Neural progenitor cell (in vitro differentiated cells): ENCODE measurements around the gene CLSTN3.

Experiments used
- EZH2 ChIP-seq: fragments of 200-600 bp; sonication (generic); IDR thresholded peaks from 2 replicates; pipeline ENCODE4 v1.6.1; 2017; ENCODE audit warnings: antibody characterized with exemption, mild to moderate bottlenecking, moderate library complexity
- EZH2phosphoT487 ChIP-seq: fragments of 200-600 bp; sonication (generic); IDR thresholded peaks from 2 replicates; pipeline ENCODE4 v1.6.1; 2017; ENCODE audit warnings: antibody characterized with exemption
- TF ChIP-seq, protein P1 (sequence below): fragments of 200-600 bp; sonication (generic); IDR thresholded peaks from 2 replicates; pipeline ENCODE4 v1.5.1; 2017; ENCODE audit warnings: antibody characterized with exemption, mild to moderate bottlenecking

DNA sequence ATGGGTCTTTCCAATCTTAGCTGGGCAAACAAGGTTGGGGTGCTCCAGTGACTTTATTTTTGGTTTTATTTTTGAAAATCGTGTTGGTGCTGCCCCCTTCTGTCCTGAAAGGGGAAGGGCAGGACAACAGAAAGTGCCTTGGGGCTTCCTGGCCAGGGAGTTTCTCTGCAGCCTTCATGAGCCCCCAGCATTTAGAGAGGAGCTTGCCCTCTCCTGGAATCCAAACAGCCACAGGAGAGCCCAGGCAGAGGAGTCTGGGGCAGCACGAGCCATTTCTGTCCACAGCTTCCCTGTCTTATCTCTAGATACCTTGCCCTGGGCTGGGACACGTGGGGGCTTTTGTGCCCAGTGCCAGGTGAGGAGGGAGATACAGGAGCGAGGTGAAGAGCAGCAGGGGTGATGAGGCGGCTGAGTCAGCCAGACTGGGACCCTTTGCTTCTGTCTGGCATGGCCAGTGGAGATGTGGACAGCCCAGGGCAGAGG is 16.7 kb upstream of the CLSTN3 start:
- no peak for TF ChIP-seq EZH2phosphoT487
- no peak for TF ChIP-seq EZH2
- TF ChIP-seq, protein P1, sequence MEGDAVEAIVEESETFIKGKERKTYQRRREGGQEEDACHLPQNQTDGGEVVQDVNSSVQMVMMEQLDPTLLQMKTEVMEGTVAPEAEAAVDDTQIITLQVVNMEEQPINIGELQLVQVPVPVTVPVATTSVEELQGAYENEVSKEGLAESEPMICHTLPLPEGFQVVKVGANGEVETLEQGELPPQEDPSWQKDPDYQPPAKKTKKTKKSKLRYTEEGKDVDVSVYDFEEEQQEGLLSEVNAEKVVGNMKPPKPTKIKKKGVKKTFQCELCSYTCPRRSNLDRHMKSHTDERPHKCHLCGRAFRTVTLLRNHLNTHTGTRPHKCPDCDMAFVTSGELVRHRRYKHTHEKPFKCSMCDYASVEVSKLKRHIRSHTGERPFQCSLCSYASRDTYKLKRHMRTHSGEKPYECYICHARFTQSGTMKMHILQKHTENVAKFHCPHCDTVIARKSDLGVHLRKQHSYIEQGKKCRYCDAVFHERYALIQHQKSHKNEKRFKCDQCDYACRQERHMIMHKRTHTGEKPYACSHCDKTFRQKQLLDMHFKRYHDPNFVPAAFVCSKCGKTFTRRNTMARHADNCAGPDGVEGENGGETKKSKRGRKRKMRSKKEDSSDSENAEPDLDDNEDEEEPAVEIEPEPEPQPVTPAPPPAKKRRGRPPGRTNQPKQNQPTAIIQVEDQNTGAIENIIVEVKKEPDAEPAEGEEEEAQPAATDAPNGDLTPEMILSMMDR, result peak; percentile 86
